SJSA1 (cell line): ENCODE measurements around the gene SEC61A2. TPM values are rescaled to one million over a fixed set of nuclear protein-coding genes. Genes with fewer than 3 reads are reported as not detected.

Experiments used
- DNase-seq, 2 experiments: peaks; one replicate each; pipeline ENCODE4 v3.0.0-alpha.2; 2015 to 2020; ENCODE audit warnings: low spot score in 2 of 2, low read depth in 1 of 2
- H3K27ac ChIP-seq: fragments of 250-450 bp; sonication (Bioruptor Pico); 2 replicates; pipeline ENCODE4 v1.5.1; 2020; ENCODE audit warnings: mild to moderate bottlenecking, moderate library complexity
- H3K27me3 ChIP-seq: fragments of 250-450 bp; sonication (Bioruptor Pico); replicated peaks from 2 replicates; pipeline ENCODE4 v1.5.1; 2020; ENCODE audit warnings: mild to moderate bottlenecking, moderate library complexity
- H3K36me3 ChIP-seq: fragments of 250-450 bp; sonication (Bioruptor Pico); 2 replicates; pipeline ENCODE4 v1.5.1; 2020; ENCODE audit warnings: mild to moderate bottlenecking
- H3K4me1 ChIP-seq: fragments of 250-450 bp; sonication (Bioruptor Pico); replicated peaks from 2 replicates; pipeline ENCODE4 v1.6.1; 2021; ENCODE audit warnings: mild to moderate bottlenecking
- H3K4me3 ChIP-seq: fragments of 250-450 bp; sonication (Bioruptor Pico); 2 replicates; pipeline ENCODE4 v1.5.1; 2020; ENCODE audit warnings: mild to moderate bottlenecking
- H3K9me3 ChIP-seq: fragments of 250-450 bp; sonication (Bioruptor Pico); replicated peaks from 2 replicates; pipeline ENCODE4 v1.5.1; 2020; ENCODE audit warnings: mild to moderate bottlenecking
- total RNA-seq: library from RNA; depleted of rRNA; stranded (reverse); fragments of >200 nt; shearing (Covaris generic); gene quantifications from 2 replicates; pipeline ENCODE4 v1.2.3, GENCODE V29; 2014

The SEC61A2 gene
- total RNA-seq, 1 experiment from 2014 or later = 7.7 TPM

DNA sequence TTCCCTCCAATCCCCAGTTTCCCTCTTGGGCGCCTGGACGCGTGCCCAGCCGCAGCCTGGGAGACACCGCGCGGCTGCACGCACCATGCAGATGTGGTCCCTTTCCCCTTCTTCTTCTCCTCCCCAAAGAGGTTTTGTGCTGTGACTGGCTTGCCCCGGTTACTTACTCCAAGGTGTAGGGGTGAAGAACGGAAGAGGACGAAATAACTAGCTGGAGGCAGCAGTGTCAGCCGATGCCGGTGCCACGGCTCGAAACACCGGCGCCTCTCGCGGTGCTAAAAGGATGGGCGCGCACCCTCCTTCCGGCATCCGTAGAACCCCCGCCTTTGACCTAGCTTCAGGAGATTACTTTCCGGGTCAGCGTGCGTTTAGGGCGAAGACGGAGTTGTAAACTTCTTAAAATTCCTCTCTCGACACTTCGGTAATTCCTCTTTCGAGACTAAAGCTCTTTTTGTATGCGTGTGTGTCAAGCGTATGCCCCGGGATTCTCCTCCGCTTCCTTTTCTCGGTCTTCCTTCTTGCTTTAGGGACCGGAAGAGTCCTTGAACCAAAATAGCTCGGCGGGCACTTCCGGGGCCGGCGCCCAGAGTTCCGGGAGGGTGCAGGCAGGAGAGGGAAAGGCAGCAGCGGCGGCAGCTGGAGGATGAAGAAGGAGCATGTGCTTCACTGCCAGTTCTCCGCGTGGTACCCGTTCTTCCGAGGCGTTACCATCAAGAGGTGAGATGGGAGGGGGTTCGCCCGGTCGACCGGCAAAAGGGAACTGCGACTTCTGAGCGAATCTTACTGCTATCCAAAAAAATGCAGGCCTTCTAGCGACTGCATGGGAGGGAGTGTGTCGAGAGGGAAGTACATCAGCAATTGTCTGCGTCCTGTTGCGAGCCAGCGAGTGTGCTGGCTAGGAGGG lies 66.4 kb downstream of the SEC61A2 start, which contains the start of the genes CDC123 and NUDT5:
CDC123 (plus strand) TSS at position 586 of the 904 bp plus-strand sequence; CDS start at position 644, 58 bp downstream.
NUDT5 (minus strand) TSS at position 289 of the 904 bp plus-strand sequence. CDS start 9,600 bp downstream, outside the sequence.
- H3K4me1 ChIP-seq = peaks cover 13% of the 10 kb centered on the region
- peak within 1 kb of the TSS; percentile 59 for H3K4me3 ChIP-seq
- H3K27ac ChIP-seq = peak within 1 kb of the TSS; percentile 82
- no peaks in the 10 kb centered on the region for H3K9me3 ChIP-seq
- DNase-seq = peak; percentile 83 to 96
- H3K27me3 ChIP-seq = no peaks in the 10 kb centered on the region
- peaks cover 45% of the 10 kb centered on the region for H3K36me3 ChIP-seq

DNA sequence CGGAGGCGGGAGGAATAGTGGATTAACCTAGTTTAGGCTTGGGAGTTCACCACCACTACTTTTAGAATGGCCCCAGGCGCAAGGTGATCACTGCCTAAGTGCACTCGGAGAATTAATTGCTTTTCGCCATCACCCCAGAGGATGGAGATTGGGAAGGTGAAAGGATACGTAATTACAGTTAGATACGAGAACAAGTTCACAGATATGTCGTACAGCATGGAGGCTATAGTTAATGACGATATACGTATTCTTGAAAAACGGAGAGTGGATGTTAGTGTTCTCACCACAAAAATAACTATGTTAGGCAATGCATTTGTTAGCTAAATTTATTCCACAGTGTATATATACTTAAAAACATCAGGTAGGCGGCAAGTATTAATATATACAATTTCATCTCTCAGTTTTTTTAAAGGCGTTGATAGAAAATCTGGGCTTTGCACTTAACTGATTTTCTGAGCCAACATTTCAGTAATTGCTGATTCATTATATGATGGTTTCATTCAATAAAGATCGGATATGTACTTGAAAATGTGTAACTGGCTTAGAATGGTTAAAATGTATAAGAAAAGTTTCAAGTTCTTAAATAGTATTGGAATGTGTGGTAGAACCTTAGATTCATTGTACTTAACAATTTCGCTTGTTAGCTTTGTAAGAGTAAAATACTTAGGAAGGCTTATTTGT lies 67.2 kb downstream of the SEC61A2 start:
- DNase-seq = no peak
- no peaks in the 10 kb centered on the region for H3K9me3 ChIP-seq
- H3K36me3 ChIP-seq = peaks cover 53% of the 10 kb centered on the region
- no peaks in the 10 kb centered on the region for H3K27me3 ChIP-seq
- H3K4me1 ChIP-seq = peaks cover 9% of the 10 kb centered on the region
- peak overlapping the region; percentile 59 for H3K4me3 ChIP-seq
- H3K27ac ChIP-seq = peak overlapping the region; percentile 82

DNA sequence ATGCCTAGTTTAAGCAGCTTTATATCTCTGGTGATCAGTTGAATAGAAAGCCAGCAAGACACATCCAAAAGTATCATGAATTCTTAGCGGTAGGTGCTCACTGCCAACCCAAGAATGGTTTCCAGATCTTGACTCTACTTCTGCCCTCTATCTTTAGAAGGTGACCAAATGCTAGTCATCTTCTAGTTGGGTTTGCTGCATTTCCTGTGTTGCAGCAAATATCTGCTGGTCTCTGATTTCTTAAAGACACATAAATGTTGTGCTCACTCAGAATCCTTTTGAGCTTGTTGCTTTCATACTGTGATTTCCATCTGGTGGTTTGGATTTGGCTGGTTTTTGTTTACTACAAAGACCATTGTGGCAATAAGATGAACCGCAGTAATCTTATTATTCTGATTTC lies 68.7 kb downstream of the SEC61A2 start:
- DNase-seq = no peak
- Histone ChIP-seq H3K36me3 (peaks cover 57% of the 10 kb centered on the region), H3K4me1 (peaks cover 9% of the 10 kb centered on the region; the same call in 1 of the 2 replicates), H3K4me3 (no peak overlapping the region), H3K27me3 (no peaks in the 10 kb centered on the region), H3K27ac (no peak overlapping the region), H3K9me3 (no peaks in the 10 kb centered on the region)

DNA sequence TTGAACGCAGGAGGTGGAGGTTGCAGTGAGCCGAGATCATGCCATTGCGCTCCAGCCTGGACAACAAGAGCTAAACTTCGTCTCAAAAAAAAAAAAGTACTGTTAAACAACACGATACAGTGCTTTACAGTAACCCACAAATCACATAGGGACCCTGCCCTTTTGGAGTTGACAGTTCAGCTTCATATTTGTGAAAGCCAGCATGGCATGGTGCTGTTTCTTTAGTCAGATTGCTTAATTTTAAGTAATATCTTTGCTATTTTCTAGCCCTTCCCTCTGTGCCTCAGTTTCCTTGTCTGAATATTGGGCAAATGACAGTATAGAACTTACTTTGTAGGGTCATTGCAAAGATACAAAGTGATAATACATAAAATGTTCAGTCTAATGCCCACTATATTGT lies 71.4 kb downstream of the SEC61A2 start:
- Histone ChIP-seq H3K4me1 (no peaks in the 10 kb centered on the region; the same call in 1 of the 2 replicates), H3K27me3 (no peaks in the 10 kb centered on the region), H3K27ac (no peak overlapping the region), H3K36me3 (peaks cover 53% of the 10 kb centered on the region), H3K4me3 (no peak overlapping the region), H3K9me3 (no peaks in the 10 kb centered on the region)
- DNase-seq = no peak

DNA sequence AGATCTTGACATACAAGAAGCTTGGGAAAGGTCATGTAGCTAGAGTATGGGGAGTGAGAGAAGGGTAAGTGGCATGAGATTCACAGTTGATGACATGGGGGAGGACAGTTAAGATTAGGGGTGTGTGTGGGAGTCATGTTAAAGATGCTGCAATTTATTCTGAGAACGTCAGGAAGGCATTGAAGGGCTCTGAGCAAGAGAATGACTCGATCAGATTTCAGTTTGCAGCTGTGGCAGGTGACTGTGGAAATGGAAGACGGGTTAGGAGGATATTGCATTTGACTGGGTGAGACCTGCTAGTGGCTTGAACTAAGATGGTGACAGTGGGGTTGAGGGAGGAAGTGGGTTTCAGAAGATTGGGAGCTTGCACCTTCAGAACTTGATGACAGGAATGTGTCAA lies 72.1 kb downstream of the SEC61A2 start:
- no peaks in the 10 kb centered on the region for H3K9me3 ChIP-seq
- DNase-seq = no peak
- H3K27ac ChIP-seq = no peak overlapping the region
- no peaks in the 10 kb centered on the region; the same call in 1 of the 2 replicates for H3K4me1 ChIP-seq
- no peaks in the 10 kb centered on the region for H3K27me3 ChIP-seq
- no peak overlapping the region for H3K4me3 ChIP-seq
- H3K36me3 ChIP-seq = peaks cover 59% of the 10 kb centered on the region

DNA sequence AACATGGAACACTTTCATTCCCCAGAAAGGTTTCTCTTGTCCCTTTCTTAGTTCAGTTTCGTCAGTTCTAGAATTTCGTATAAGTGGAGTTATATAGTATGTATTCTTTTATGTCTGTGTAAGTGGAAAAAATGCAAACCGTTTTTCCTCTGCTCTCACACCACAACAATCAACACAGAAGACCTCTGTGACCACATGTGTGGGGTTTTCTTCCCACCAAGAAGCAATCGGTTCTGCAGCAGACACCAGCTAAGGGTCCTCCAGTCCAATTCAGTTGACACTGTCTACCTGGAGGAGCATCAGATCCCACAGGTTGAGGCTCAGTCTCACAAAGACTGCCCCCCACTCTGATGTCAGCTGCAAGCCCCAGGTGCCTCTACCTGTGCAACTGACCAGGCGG lies 72.7 kb downstream of the SEC61A2 start:
- no peak overlapping the region for H3K4me3 ChIP-seq
- no peaks in the 10 kb centered on the region for H3K27me3 ChIP-seq
- no peak for DNase-seq
- peaks cover 59% of the 10 kb centered on the region for H3K36me3 ChIP-seq
- no peaks in the 10 kb centered on the region for H3K4me1 ChIP-seq
- H3K9me3 ChIP-seq = no peaks in the 10 kb centered on the region
- H3K27ac ChIP-seq = no peak overlapping the region

DNA sequence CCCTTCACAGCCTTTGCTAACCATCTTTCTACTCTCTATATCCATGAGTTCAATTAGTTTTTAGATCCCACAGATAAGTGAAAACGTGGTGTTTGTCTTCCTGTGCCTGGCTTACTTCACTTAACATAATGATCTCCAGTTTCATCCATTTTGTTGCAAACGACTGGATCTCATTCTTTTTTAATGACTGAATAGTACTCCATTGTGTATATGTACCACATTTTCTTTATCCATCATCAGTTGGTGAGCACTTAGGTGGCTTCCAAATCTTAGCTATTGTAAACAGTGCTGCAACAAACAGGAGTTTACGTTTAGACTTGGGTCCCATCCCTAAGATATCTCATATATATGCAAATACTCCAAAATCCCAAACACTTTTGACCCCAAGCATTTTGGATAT lies 75.6 kb downstream of the SEC61A2 start:
- H3K4me3 ChIP-seq = no peak overlapping the region
- no peaks in the 10 kb centered on the region for H3K9me3 ChIP-seq

DNA sequence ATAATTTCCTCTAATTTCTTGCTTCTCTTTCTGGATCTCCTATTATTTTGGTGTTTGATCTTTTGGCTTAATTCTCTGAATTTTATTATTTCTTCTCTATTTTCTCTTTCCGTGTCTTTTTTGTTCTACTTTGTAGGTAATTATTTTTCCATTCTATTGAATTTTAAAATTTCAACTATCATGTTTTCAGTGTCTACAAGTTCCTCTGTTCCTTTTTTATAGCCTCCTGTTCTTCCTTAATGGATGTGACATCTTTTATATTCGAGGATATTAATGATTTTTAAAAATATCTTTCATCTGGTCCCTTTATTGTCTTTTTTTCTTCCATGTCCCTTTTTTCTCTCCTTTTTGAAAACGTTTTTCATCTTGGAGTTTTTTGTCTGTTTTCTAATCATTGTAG lies 77.6 kb downstream of the SEC61A2 start:
- H3K4me1 ChIP-seq = no peaks in the 10 kb centered on the region
- H3K36me3 ChIP-seq = peaks cover 67% of the 10 kb centered on the region
- no peak overlapping the region for H3K27ac ChIP-seq
- no peak for DNase-seq
- H3K9me3 ChIP-seq = no peaks in the 10 kb centered on the region
- H3K27me3 ChIP-seq = no peaks in the 10 kb centered on the region
- H3K4me3 ChIP-seq = no peak overlapping the region

More for the DNA sequence above, 75.6 kb downstream of the SEC61A2 start:
- H3K27me3 ChIP-seq = no peaks in the 10 kb centered on the region
- H3K4me1 ChIP-seq = no peaks in the 10 kb centered on the region
- peaks cover 69% of the 10 kb centered on the region for H3K36me3 ChIP-seq
- DNase-seq = no peak
- no peak overlapping the region for H3K27ac ChIP-seq

DNA sequence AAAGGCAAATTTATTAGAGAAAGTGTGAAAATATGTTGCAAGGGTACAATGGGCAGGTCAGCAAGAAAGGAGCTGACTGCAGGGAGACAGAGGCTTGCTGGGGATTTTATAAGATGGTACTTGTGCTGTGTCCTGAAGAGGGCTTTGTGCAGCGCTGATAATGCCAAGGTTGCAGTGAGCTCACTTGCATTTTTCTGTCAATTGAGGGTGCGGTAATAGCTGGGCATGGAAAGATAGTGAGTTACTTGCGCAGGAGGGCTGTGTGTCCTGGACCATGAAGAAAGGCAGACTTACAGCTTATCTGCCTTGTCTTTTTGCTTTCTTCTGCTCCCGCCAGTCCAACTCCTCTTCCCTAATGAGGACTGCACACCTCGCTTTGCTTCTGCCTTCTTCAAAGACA lies 79.0 kb downstream of the SEC61A2 start:
- H3K4me3 ChIP-seq = no peak overlapping the region
- no peaks in the 10 kb centered on the region for H3K27me3 ChIP-seq
- no peak for DNase-seq
- H3K4me1 ChIP-seq = no peaks in the 10 kb centered on the region
- H3K27ac ChIP-seq = no peak overlapping the region
- H3K9me3 ChIP-seq = no peaks in the 10 kb centered on the region
- peaks cover 60% of the 10 kb centered on the region for H3K36me3 ChIP-seq

DNA sequence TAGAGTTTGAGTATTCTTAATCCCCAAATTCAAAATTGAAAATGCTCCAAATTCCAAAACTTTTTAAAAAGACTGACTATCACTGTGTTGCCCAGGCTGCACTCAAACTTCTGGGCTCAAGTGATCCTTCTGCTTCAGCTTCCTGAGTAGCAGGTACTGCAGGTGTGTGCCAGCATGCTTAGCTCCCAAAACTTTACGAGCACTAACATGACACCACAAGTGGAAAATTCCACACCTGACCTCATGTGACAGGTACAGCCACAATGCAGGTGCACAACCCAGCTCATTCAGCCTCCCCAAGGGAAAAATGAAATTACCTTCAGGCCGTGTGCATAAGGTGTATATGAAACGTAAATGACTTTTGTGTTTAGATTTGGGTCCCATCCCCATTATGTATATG lies 83.0 kb downstream of the SEC61A2 start:
- no peak overlapping the region for H3K27ac ChIP-seq
- H3K36me3 ChIP-seq = peaks cover 71% of the 10 kb centered on the region
- no peak for DNase-seq
- no peaks in the 10 kb centered on the region for H3K27me3 ChIP-seq
- no peaks in the 10 kb centered on the region for H3K4me1 ChIP-seq
- H3K4me3 ChIP-seq = no peak overlapping the region
- H3K9me3 ChIP-seq = no peaks in the 10 kb centered on the region

DNA sequence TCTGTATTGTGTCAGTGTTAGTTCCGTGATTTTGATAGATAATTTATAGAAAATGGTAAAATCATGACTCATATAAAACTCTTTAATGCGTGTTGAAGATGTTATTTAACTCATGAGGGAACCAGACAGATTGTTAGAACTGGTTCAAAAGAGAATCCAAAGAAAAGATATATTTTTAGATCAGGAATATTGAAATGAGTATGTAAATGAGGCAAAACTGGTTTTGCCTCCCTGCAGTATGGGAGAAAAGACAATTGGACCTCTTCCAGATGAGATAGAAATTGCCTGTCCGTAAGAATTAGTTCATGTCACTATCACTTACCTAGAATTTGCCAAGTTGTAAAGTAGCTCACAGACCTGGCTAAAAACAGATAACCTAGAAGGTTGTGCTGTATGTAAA lies 84.1 kb downstream of the SEC61A2 start:
- DNase-seq = no peak

DNA sequence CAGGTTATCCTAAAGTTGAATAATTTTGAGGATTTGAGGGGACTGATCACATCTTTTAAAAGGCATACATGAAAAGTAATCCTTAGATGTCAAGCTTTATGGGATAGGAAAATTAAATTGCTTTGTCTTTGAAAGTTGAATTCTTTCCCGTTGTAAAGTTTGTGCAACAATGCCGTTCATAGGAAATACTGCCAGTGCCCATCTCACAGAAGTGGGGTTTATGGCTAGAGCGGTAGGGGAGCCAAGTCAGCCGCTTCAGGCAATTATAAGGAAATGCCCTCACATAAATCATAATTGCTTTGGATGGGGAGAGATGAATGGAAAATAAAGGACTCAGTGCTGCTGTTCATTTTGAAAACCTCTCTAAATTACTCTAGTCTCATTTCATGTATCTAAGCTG lies 84.6 kb downstream of the SEC61A2 start:
- Histone ChIP-seq H3K27me3 (no peaks in the 10 kb centered on the region), H3K36me3 (peaks cover 68% of the 10 kb centered on the region), H3K27ac (no peak overlapping the region), H3K4me1 (no peaks in the 10 kb centered on the region), H3K9me3 (no peaks in the 10 kb centered on the region), H3K4me3 (no peak overlapping the region)
- no peak for DNase-seq

More for the DNA sequence above, 84.1 kb downstream of the SEC61A2 start:
- H3K27me3 ChIP-seq = no peaks in the 10 kb centered on the region
- no peak overlapping the region for H3K27ac ChIP-seq
- H3K9me3 ChIP-seq = no peaks in the 10 kb centered on the region
- H3K4me3 ChIP-seq = no peak overlapping the region
- H3K4me1 ChIP-seq = no peaks in the 10 kb centered on the region
- H3K36me3 ChIP-seq = peaks cover 69% of the 10 kb centered on the region

DNA sequence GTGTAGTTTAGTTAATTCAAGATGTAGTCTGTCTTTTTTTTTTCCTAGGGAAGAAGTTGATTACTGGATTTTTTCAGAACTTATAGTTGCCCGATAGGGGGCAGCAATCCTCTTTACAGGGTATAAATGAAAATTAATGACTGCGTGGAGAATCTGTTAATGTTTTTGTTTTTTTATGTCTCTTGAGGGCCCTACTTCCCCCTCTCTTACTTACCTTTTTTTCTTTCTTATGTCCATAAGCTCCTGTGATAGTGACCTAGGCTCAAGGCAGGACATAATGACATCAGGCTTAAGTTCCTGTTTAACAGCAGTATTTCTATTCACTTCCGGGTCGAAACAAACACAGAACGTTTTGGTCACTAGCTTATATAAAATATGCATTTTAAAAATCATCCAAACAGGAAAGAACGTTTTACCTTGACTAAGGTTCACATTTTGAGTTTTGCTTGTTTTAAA lies 85.3 kb downstream of the SEC61A2 start:
- no peak overlapping the region for H3K27ac ChIP-seq
- no peaks in the 10 kb centered on the region for H3K9me3 ChIP-seq
- DNase-seq = peak in 1 of 2 experiments; percentile 43
- H3K27me3 ChIP-seq = no peaks in the 10 kb centered on the region
- H3K4me3 ChIP-seq = no peak overlapping the region
- H3K36me3 ChIP-seq = peaks cover 65% of the 10 kb centered on the region
- no peaks in the 10 kb centered on the region for H3K4me1 ChIP-seq
